NCI-H2171 treated with DMSO at 0.1 percent for 48 hours (cell line): ENCODE data around the gene SLC6A19.
"Not testable (repeated sequence)": the region's sequence is repeated elsewhere in the genome, so short reads cannot be mapped to it uniquely, and the experiment has no call there.

Experiments
- DNase-seq: peaks from one replicate; lab custom pipeline; 2025; lab: John Stamatoyannopoulos, UW

Gene SLC6A19

GRCh38 chr5:1201327-1202025 lies at the start of gene SLC6A19:
TSS of gene SLC6A19 (plus strand) at chr5:1201595. CDS start at chr5:1201651, 56 bp downstream.
- no peak for DNase-seq

- DNase-seq: no peak
These were observed 49.2 kb upstream of the SLC6A19 start for GRCh38 chr5:1152156-1152555.

GRCh38 chr5:1152771-1153282 lies 48.6 kb upstream of the SLC6A19 start:
- DNase-seq: no peak

- no peak for DNase-seq
These were observed 48.0 kb upstream of the SLC6A19 start for GRCh38 chr5:1153428-1153827.

GRCh38 chr5:1155191-1156032 lies 46.0 kb upstream of the SLC6A19 start:
- no peak for DNase-seq

- DNase-seq: no peak
These were observed 45.2 kb upstream of the SLC6A19 start for GRCh38 chr5:1156033-1156753.

GRCh38 chr5:1156754-1157460 lies 44.5 kb upstream of the SLC6A19 start:
- no peak for DNase-seq

GRCh38 chr5:1157461-1157986 lies 43.9 kb upstream of the SLC6A19 start:
- DNase-seq: not testable (repeated sequence)

GRCh38 chr5:1158647-1159340 lies 42.6 kb upstream of the SLC6A19 start:
- no peak for DNase-seq

GRCh38 chr5:1159341-1159675 lies 42.1 kb upstream of the SLC6A19 start:
- no peak for DNase-seq

- no peak for DNase-seq
These were observed 41.5 kb upstream of the SLC6A19 start for GRCh38 chr5:1159774-1160406.

GRCh38 chr5:1161108-1161832 lies 40.1 kb upstream of the SLC6A19 start:
- no peak for DNase-seq

- DNase-seq: no peak
These were observed 39.6 kb upstream of the SLC6A19 start for GRCh38 chr5:1161833-1162229.

- no peak for DNase-seq
These were observed 39.1 kb upstream of the SLC6A19 start for GRCh38 chr5:1162276-1162675.

- no peak for DNase-seq
These were observed 38.6 kb upstream of the SLC6A19 start for GRCh38 chr5:1162751-1163150.

GRCh38 chr5:1163366-1163765 lies 38.0 kb upstream of the SLC6A19 start:
- DNase-seq: no peak

GRCh38 chr5:1163879-1164278 lies 37.5 kb upstream of the SLC6A19 start:
- no peak for DNase-seq

- DNase-seq: no peak
These were observed 36.4 kb upstream of the SLC6A19 start for GRCh38 chr5:1164696-1165630.

GRCh38 chr5:1165864-1166263 lies 35.5 kb upstream of the SLC6A19 start:
- DNase-seq: no peak
